ENCODE data around the gene TMEM255A.

Gene TMEM255A

DNA sequence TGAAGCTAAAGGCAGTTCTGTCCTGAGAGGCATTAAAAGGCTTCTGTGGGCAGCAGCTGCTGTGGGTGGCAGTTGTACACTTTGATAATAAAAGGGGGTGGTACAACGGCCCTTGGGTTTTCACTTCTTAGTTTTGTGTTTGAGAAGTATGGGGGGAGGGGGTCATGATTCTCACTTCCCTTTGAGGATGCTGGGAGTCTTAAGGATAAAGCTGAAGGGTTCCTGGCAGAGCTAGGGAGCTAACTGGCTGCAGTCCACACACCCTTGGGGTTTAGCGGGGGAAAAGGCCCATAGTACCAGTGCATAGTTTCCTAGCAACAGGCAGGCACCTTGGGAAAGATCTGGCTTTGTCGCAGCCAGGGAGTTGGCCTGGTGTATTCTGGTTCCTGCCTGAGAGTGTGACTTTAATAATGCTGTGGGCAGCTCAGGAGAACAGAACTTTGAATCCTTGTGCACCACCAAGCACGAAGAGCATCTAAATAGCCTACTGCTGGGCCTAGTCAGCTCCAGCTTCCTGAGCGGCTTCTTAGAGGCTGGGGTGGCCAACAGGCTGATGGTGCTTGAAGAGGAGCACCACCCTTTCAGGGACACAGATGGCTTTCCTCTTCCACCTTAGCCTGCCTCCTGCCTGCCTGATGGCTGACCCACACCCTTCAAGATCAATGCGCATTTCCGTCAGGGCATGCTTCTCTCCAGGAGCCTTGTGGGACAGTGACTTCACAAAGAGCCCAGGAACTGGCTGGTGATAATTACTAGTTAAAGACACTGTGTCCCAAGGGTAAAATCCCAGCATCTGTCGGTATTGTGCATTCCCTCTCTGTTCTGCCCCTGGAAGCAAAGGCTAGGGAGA, 48.2 kb downstream of the TMEM255A start:
- no peak for DNase-seq

DNA sequence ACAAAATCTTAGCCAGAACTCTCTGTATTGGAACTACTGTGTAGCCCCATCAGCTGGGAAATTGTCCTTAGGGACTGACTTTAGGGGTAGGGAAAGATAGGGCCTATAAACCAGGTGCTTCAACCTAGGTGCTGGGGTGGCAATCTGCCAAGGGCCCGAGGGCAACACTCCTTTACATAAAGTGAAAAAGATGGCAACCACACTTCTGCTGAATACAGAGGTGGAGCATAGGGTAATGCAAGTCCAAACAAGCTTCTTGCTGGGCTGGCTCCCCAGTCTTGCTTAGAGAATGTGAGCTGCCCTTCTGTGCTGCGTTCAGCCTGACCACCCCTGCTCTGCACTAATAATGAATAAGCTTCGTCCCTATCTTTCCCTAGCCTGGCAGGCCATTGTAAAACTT, 50.9 kb downstream of the TMEM255A start:
- no peak for DNase-seq

DNA sequence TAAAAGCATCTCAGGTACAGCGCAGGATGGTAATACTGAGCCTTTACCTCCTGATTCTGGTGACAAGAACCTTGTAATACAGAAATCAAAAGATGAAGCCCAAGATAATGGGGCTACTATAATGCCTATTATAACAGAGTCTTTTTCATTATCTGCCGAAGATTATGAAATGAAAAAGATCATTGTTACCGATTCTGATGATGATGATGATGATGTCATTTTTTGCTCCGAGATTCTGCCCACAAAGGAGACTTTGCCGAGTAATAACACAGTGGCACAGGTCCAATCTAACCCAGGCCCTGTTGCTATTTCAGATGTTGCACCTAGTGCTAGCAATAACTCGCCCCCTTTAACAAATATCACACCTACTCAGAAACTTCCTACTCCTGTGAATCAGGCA, 57.5 kb downstream of the TMEM255A start:
- DNase-seq: no peak

DNA sequence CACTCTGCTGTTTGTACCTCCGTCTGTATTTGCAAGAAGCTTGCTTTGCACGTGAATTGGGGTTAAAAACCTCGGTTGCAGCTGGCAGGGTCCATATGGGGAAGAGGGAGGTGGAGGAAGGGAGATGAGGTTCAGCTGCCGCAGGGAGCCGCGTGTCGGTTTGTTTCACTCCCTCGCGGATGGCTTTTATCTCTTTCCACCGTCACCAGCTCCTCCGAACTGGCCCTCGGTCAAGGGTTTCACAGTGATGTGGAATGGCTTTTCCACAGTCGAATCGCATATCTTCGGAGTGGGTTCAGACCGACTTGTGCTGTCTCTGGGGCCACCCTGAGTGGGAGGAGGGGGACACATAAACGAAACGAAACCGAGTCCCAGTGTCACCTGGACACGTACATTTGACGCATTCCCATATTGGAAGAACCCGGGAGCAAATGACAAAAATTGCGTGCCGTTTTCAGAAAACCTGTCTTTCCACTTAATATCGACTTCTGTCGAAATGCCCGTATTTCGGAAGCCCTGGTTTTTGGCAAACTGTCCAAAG, 59.7 kb downstream of the TMEM255A start:
- no peak for DNase-seq

DNA sequence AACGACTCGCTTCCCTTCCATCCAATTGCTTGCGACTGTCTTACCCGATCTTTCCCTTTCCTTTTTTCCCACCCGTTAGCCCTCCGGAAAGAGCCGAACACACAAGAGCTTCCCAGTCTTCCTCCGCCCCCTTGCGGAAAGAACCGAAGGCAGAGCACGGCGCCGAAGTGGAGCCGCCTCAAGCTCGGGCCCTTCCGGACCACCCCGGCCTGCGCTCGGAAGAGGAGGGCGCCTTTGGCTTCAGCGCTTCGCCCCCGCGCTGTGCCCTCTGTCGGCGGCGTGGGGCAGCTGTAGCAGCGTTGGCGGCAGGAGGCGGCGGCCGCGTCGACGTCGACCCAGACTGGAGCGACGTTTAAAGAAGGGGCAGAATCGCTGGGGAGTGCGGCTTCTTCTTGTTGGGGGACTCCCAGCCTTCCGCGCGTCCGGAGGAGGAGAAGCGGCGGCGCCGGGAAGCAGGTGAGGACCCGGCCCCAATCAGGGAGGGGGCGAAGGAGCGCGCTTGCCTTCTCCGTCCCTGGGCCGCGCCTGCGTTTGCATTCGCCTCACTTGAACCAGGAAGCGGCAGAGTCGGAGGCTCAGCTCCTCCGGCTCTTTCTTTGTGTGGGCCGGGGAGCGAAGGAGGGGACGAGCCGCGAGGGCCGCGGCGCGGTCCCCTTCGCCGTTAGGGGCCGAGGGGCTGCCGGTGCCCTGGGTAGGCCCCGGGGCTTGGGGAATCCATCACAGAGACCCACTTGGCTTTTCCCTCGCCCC, 60.6 kb downstream of the TMEM255A start, which contains the start of gene ZBTB33:
TSS of gene ZBTB33 (plus strand) at position 291 of the 750 bp plus-strand sequence. CDS start 2,604 bp downstream, outside the sequence.
- DNase-seq: peak; percentile 72

DNA sequence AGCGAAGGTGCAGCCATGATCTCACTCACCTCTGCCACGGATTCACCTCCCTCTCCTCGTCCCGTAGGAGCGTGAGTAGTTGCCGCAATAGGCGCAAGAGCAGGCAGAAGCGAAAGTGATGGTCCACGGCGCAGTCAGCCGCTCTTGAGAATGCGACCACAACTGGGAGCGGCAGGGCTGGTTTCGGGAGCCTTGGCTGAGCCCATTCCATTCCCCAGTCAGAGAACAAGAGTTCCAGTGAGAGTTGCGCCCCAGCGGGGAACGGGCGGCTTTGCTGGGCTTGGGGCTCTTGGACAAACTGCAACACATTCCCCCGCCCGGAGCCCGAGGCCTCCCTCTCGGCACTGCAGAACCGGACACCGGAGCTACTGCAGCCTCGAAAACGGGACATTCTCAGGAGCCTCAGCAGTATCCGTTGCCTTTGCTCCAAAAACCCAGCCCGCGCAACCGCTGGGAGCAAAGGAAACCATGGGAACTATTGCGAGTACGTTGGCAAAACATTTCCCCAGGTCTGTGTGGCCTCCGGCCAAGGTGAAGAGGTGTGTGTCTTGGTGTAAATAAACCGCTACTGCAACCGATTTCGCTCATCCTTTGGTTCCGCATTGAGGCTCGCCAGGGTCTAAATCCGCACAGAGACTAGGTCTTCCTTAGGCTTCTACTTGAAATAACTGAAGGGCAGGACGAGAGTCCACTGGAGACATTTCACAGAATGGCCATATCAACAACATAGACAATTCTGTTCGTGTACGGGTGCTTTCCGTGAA, 66.3 kb downstream of the TMEM255A start:
- DNase-seq: peak; percentile 14

DNA sequence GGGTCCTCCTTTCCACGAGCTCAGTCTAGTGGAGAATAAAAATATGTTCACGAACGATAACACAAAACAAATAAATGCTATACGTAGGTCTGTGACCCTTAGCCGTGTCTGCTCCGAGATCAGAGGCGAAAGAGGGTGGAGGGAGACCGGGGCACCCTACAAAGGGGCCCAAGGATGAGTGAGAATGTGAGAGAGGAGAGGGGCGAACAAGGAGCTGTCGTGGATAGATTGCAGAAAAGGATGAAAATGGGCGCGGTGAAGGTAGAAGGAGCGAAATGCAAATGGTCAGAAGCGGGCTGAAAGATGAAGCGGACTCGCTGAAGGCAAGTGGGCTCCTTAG, 66.9 kb downstream of the TMEM255A start:
- no peak for DNase-seq

DNA sequence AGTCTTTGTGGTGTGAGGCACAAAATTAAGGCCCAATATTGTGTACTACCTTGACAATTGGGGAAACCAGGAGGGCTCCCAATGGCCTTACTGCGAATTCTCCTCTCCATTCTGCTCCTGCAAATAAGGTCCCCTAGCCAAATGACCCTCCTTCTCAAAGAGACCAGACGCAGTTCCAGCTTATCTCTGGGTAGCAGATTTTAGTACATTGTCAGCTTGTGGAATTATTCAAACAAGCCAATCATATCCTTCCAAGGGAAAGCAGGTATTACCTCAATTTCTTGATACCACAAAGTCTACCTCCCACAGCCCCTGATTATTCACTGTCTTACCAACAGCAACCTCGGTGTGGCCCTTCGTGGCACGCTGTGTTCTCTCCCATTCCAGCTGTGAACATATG, 68.4 kb downstream of the TMEM255A start:
- DNase-seq: no peak

DNA sequence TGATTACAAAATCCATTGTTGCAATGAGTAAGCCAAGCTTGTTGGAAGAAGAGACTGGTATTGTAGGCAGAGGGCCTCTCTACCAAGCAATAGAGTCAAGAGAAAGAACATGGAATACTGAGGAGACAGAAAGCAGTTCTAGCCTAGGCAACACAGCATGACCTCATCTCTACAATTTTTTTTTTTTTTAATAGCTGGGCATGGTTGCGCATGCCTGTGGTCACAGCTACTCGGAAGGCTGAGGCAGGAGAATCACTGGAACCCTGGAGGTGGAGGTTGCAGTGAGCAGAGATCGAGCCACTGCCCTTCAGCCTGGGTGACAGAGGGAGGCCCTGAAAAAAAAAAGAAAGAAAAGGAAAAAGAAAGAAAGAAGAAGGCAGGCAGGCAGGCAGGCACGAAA, 72.3 kb downstream of the TMEM255A start:
- DNase-seq: no peak

DNA sequence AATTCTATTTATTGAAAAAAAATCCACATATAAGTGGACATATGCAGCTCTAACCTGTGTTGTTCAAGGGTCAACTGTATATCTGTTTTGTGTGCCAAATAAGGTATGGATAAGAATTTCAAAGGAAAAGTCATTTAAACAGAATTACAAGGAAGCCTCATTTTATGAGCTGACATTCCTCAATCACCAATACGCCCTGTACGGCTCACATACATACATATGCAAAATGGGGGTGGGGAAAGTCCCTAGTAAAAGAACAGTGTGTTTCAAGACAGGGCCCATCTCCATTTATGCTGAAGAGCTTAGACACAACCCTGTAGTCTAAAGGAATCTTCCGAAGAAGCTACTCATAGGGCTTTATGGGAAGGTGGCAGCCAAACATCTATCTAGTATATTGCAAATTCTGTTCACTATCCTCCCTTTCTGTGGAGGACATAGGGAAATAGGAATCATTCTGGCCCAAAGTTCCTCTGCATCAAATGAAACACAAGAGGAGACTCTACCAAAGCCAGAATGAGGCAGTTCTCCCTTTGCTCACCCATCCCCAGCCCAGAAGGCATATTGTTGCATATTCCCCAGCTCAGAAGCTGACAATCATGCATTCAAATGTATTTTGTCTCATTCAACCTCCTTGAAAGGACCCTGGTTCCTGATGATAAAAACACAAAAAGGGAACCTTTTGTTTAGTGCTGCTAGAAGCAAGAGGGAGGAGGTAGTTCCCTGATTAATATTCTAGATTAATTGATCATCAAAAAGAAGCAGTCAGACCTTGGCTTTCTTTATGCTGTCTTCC, 74.4 kb downstream of the TMEM255A start:
- no peak for DNase-seq

DNA sequence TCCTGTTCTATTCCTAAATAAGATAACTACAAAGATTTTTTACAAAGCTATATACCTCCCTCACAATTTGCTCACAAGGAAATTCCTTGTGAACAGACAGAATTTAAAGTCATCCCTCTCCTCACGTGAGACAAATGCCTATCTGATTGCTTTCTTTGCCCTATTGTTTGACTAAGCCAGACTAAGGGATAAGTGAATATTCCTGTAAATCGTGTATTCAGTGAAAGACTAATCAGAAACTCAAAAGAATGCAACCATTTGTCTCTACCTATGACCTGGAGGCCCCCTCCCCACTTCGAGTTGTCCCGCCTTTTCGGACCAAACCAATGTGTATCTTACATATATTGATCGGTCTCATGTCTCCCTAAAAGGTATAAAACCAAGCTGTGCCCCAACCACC, 76.0 kb downstream of the TMEM255A start:
- DNase-seq: no peak

DNA sequence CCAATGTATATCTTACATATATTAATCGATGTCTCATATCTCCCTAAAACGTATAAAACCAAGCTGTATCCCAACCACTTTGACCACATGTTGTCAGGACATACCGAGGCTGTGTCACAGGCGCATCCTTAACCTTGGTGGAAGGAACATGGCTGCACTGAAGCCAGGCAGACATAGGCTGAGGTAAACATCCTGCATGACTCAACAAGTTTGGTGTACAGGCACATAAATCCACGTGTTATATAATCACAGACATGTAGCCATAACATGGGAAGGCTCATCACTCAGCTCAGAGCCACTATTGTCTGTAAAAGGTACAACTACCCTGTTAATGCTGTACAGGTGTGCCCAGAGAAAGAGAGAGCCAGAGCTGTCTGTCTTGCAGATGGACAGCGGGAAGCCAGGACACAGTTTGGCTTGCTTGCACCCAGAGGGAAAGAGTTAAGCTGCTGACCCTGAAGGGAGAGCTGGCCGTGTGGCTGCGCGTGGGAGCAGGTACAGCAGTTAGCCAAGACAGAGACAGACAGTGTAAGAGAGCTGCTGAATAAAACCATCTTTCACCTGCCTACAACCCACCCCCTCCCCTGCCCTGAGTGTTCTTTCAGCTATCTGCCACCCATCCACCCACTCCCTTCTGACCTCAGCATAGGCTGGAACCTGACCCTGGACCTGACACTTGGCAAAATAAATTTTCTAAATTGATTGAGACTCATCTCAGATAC, 82.9 kb downstream of the TMEM255A start:
- no peak for DNase-seq

DNA sequence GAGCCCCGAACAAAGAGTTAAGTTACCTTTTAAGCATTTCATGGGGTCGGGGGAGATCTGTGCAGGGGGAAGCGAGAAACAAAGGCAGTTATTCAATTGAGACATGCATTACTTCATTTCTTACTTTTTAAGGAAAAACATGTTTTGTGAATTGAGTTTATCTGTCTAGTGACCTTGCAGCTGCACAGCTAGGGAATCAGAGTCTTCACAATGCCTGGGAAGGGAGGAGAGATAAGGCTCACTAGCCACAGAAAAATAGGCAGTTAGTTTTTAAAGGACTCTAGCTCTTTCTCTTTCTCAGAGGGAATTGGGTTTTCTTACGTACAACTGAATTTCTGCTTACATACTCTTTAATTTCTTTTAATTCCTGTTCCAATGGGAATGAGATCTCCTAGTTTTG, 86.9 kb downstream of the TMEM255A start:
- DNase-seq: no peak

DNA sequence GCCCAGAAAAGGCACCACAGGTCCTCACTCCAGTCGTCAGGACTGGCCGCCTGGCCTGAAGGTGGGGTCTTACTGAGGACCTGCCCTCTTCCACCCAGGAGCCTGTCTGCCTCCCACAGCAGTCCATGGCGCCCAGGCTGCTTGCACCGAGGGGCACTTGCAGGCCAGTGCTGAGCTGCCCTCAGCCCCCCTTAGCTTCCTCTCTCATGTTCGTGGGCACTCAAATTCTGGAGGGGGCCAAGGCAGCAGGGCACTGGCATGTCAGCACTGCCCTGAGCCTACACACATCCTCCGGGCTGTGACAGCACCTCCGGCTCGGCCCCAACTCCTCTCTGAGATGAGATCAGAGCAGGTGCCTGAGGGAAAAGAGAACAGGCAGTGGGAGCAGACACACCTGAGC, 87.9 kb downstream of the TMEM255A start:
- DNase-seq: no peak

DNA sequence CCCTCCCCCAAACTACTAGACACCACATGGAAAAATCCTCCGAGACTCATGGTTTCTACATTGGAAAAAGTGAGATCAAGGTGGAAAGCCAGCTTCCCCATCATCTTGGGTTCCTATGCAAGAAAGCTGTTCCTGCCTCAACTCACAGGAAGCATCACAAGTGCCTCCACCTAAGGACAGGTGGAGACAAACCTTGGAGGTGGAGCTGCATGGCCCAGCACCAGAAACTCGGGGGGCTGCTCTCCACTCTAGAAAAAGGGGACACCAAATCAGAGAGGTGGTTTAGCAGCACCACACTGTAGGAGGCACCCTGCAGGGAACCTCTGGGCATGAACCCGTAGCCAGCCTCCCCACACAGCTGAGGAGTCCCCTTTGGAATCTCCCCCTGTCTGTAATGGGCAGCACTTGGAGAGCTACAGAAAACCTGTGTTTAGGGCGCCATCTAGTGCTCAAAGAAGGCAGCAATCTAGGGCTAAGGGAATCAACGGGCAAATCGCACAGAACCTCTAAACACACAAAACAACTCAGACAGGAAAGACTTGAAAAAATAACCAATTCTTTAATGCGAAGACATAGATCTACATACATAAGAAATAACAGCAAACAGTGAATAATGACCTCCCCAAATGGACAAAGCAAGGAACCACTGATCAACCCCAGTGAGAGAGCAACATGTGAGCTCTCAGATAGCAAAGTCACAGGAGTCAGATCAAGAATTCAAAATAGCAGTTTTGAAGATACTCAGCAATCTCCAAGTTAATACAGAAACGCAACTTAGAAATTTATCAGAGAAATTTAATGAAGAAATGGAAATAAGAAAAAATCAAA, 97.6 kb downstream of the TMEM255A start:
- DNase-seq: no peak
